AG10803 (cell line): ENCODE results near the gene NAV3.
A peak's percentile ranks its signal among the peaks of the same experiment; 100 is the strongest.
"Not testable (repeated sequence)": the region's sequence is repeated elsewhere in the genome, so short reads cannot be mapped to it uniquely, and the experiment has no call there.

ENCODE experiments used
- DNase-seq: peaks from one replicate; pipeline ENCODE4 v3.0.0; 2010; ENCODE audit warnings: low read depth
- H3K4me3 ChIP-seq: 2 replicates; pipeline ENCODE4 v1.5.1; 2011; ENCODE audit warnings: mild to moderate bottlenecking, low read length, control low read depth
- TF ChIP-seq, protein P1 (sequence below): conservative IDR thresholded peaks from 2 replicates; pipeline ENCODE4 v1.5.1; 2011; ENCODE audit warnings: mild to moderate bottlenecking, low read length, control low read depth, inconsistent platforms

Gene NAV3

DNA sequence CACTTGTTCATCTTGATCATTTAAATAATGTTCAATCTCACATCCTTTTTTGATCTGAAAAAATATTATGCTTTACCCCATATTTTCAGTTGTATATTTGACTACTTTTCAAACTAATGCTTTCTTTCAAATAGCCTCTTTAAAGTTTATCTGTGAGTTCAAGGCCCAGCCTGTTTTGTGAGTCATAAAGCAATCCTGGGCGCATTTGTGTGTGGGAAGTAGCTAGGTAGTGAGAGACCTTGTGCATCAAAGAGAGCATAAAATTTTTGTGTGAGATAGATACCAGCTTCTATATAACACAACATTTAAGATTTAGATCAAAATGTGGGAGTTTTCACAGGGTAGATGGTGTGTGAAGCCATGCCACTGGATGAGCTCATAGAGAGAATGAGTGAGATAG lies 405.6 kb downstream of the NAV3 start:
- H3K4me3 ChIP-seq, result no peak overlapping the region
- TF ChIP-seq, protein P1, sequence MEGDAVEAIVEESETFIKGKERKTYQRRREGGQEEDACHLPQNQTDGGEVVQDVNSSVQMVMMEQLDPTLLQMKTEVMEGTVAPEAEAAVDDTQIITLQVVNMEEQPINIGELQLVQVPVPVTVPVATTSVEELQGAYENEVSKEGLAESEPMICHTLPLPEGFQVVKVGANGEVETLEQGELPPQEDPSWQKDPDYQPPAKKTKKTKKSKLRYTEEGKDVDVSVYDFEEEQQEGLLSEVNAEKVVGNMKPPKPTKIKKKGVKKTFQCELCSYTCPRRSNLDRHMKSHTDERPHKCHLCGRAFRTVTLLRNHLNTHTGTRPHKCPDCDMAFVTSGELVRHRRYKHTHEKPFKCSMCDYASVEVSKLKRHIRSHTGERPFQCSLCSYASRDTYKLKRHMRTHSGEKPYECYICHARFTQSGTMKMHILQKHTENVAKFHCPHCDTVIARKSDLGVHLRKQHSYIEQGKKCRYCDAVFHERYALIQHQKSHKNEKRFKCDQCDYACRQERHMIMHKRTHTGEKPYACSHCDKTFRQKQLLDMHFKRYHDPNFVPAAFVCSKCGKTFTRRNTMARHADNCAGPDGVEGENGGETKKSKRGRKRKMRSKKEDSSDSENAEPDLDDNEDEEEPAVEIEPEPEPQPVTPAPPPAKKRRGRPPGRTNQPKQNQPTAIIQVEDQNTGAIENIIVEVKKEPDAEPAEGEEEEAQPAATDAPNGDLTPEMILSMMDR, result no peak
- no peak for DNase-seq

DNA sequence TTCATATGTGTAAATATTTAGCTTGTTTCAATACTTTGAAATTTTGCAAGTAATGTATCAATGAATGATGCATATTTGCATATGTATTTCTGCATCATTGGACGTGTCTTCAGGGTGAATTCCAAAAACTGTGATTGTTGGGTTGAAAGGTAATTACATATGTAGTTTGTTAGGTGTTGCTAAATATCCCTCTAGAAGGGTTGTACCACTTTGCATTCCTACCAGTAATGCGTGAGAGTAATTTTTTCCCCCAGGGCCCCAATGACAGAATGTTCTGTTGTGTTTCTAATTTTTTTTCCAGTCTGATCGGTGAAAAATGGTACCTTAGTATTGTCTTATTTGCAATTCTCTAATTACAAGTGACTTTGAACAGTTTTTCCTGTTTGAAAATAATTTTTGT lies 408.9 kb downstream of the NAV3 start:
- no peak overlapping the region for H3K4me3 ChIP-seq
- TF ChIP-seq, protein P1, result no peak
- DNase-seq, result peak; percentile 39

DNA sequence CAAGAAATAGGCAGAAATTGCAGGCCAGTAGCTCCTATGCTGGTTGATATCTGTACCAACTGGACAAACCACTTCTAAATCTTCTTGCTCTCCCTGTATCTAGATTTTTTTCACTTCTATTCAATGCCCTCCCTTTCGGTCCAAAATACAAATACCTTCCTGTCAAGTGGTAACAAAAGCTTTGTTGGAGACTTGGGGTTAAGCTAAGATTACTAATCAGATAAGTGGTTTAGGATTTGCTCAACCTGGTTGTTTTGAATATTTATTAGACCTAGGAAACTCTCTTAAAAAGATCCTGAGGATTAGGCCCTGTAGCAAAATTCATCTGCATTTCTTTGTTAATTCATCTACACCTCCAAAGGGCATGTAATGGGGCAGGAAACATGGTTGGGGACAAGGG lies 410.1 kb downstream of the NAV3 start:
- no peak for DNase-seq
- TF ChIP-seq, protein P1, result no peak
- no peak overlapping the region for H3K4me3 ChIP-seq

DNA sequence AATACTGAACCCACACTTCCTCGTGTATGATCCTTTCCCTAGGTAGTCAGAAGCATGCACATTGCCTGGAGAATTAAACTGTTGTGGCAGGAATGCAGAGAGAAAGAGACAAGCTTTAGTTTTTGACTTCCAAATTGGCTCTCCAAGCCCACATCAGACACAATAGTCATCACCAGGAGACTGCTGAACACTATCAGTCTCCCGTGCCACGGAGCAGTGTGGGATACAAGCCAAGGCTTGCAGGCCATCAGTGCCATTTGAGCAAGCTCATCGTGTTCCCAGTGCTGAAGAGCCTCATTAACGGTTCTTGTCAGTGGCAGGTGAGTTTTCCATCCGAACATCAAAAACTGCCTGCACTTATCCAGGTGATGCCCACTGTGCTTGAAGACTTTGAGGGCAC lies 410.8 kb downstream of the NAV3 start:
- TF ChIP-seq, protein P1, result no peak
- H3K4me3 ChIP-seq, result no peak overlapping the region
- no peak for DNase-seq

DNA sequence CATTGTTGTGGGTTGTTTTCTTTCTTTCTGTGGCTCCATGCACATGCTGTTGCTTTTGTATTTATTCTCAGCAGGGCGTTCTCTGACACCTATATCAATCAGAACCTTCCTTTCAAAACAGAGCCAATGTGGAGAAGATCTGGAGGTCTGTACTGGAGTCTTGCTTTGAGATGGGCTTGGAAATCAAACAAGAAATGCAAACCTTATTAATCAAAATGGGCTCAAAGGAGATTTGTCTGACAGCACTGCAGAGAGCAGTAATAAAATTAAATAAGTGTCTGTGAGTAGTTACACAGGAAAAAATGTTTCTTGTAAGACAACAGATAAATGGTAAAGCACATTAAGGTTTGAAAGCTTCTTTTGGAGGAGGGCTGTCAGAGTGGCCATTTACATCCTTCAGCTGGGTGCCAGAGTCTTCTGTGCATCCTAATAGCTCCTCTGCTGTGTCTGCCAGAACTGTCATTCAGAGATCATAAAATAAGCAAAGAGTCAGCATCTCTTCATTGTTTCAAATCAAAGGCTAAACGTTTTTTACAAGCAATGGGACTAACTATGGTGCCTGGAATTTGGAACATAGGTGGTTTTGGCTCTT lies 414.3 kb downstream of the NAV3 start:
- no peak for DNase-seq
- H3K4me3 ChIP-seq, result no peak overlapping the region
- TF ChIP-seq, protein P1, result no peak

DNA sequence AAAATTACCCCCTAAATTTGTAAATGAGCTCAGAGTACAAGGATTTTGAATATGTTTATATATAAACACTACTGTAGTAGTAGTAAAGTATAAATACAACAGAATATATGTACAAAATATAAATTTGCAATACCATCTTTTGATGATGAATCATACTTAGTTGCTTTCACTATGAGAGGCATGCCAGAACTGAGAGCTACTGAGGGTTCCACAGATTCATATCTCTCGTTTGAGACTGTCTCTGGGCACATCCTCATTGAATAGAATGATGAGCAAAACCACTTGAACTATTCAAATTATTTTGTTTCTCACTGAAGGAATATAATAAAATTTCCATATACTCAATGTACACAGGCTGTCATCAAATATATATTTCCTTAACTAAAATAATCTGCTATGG lies 417.6 kb downstream of the NAV3 start:
- DNase-seq, result no peak
- TF ChIP-seq, protein P1, result no peak
- no peak overlapping the region for H3K4me3 ChIP-seq

DNA sequence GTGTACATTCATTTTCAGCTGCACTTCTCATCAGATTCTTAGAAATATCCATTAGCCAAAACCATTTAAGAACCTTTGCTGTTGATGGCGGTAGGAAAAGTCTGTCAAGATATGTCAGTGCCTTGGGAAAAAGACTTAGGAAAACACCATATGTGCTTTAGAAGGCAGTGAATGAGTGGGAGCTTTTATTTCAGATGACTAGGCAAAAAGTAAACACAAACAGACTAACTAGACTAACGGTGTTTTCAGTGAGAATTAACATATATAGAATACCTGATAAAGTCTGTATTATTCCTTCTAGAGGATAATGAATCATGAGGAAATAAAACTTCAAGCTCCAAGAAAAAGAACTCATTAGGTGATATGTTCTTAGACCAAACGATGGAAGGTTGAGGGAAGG lies 418.9 kb downstream of the NAV3 start:
- DNase-seq, result no peak
- TF ChIP-seq, protein P1, result no peak
- no peak overlapping the region for H3K4me3 ChIP-seq

DNA sequence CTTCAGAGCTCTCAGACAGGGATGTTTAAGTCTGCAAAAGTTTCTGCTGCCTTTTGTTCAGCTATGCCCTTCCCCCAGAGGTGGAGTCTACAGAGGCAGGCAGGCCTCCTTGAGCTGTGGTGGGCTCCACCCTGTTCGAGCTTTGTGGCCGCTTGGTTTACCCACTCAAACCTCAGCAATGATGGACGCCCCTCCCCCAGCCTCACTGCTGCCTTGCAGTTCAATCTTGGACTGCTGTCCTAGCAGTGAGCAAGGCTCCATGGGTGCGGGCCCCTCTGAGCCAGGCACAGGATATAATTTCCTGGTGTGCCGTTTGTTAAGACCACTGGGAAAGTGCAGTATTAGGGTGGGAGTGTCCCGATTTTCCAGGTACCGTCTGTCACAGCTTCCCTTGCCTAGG lies 427.0 kb downstream of the NAV3 start:
- not testable (repeated sequence) for DNase-seq, H3K4me3 ChIP-seq
